ENCODE measurements around the gene ZNF648.
"Not testable (repeated sequence)": the region's sequence is repeated elsewhere in the genome, so short reads cannot be mapped to it uniquely, and the experiment has no call there.

ZNF648 gene

GRCh38 chr1:182015360-182015759, 46.2 kb downstream of the ZNF648 start:
- DNase-seq: peak; percentile 34

- not testable (repeated sequence) for DNase-seq
These were observed 50.6 kb downstream of the ZNF648 start for GRCh38 chr1:182010800-182011370.

- not testable (repeated sequence) for DNase-seq
These were observed 56.1 kb downstream of the ZNF648 start for GRCh38 chr1:182005398-182005797.

- no peak for DNase-seq
These were observed 56.9 kb downstream of the ZNF648 start for GRCh38 chr1:182004601-182005000.
